ENCODE measurements around the gene APMAP. TPM values are rescaled to one million over a fixed set of nuclear protein-coding genes. Genes with fewer than 3 reads are reported as not detected.

The APMAP gene
- total RNA-seq, 1 experiment from 2014 or later, result 107 TPM

- Histone ChIP-seq H3K4me3 (no peak overlapping the region), H3K36me3 (peaks cover 70% of the 10 kb centered on the region), H3K27ac (no peak overlapping the region), H3K27me3 (no peaks in the 10 kb centered on the region), H3K4me1 (no peaks in the 10 kb centered on the region), H3K9me3 (replicated peaks) (peaks cover 9% of the 10 kb centered on the region; the same call in 1 of the 2 replicates)
- no peak for DNase-seq
Observed at GRCh38 chr20:24978513-24978912, 14.0 kb downstream of the APMAP start.

DNA sequence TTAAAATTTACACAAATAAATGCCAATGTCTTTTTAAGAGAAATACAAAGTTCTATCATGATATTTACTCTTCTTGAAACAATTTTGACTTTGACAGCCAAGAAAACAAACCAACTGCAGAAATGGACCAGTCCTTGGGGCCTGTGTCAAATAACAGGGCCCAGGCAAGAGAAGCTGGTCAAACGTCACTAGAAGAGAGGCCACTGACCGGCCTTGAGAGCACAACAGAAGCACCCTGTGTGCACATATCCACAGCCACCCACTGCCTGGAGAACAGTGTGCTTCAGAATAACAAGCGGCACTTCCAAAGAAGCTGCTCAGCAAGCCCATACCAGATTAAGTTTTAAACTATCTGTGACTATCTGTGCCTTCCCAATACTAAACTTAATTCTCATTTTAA lies 14.8 kb downstream of the APMAP start:
- peaks cover 9% of the 10 kb centered on the region; the same call in 1 of the 2 replicates for H3K9me3 ChIP-seq (replicated peaks)
- peaks cover 73% of the 10 kb centered on the region for H3K36me3 ChIP-seq
- H3K27ac ChIP-seq, result no peak overlapping the region
- no peak for DNase-seq
- H3K4me1 ChIP-seq, result no peaks in the 10 kb centered on the region
- no peak overlapping the region for H3K4me3 ChIP-seq
- no peaks in the 10 kb centered on the region for H3K27me3 ChIP-seq

DNA sequence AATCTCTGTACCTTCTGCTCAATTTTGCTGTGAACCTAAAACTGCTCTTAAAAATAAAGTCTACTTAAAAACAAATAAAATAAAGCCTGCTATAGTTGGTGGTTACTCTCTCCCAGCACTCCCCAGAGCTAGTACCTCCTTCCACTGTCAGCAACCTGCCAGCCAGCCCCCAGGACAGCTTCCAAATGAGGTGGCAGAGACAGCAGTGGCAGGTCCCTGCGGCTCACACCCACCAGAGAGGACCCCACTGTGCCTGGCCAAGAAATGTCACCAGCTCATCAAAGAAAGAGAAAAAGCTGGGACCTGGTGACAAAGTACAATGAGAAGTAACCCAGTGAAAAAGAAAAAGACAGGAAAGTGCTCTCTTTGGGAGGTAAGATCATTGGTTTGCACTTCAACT lies 15.2 kb downstream of the APMAP start:
- Histone ChIP-seq H3K4me3 (no peak overlapping the region), H3K4me1 (no peaks in the 10 kb centered on the region), H3K36me3 (peaks cover 74% of the 10 kb centered on the region), H3K9me3 (replicated peaks) (peaks cover 9% of the 10 kb centered on the region; the same call in 1 of the 2 replicates), H3K27me3 (no peaks in the 10 kb centered on the region), H3K27ac (no peak overlapping the region)
- DNase-seq, result no peak

DNA sequence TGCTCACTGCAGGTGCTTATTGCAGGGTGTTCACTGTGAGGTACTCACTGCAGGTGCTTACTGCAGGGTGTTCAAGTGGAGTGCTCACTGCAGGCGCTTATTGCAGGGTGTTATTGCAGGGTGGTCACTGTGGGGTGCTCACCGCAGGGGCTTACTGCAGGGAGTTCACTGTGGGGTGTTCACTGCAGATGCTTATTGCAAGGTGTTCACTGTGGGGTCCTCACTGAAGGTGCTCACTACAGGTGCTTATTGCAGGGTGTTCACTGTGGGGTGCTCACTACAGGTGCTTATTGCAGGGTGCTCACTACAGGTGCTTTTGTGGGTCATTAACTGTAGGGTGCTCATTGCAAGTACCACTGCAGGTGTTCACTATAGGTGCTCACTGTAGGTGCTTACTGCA lies 20.2 kb downstream of the APMAP start:
- H3K27ac ChIP-seq, result no peak overlapping the region
- no peak overlapping the region for H3K4me3 ChIP-seq
- peaks cover 9% of the 10 kb centered on the region; the same call in 1 of the 2 replicates for H3K9me3 ChIP-seq (replicated peaks)
- no peak for DNase-seq
- no peaks in the 10 kb centered on the region for H3K4me1 ChIP-seq
- H3K27me3 ChIP-seq, result no peaks in the 10 kb centered on the region
- peaks cover 40% of the 10 kb centered on the region for H3K36me3 ChIP-seq

DNA sequence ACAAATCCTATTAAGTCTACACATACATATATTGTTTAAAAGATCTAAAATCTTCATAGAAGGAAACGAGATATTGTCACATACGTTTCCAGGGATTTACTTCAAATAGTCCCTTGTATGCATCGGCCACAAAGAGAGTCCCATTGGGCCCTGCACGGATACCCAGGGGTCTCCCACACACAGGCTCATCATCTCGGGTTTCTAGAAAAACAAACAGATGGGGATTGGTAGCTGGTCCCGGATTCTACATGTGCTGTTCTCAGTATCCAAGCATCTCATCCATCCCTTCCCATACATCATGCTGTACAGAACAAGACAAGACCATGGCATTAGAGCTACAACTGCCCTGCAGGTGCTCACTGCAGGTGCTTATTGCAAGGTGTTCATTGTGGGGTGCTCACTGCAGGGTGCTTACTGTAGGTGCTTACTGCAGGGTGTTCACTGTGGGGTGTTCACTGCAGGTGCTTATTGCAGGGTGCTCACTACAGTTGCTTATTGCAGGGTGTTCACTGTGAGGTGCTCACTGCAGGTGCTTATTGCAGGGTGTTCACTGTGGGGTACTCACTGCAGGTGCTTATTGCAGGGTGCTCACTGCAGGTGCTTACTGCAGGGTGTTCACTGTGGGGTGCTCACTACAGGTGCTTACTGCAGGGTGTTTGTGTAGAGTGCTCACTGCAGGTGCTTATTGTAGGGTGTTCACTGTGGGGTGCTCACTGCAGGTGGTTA lies 21.0 kb downstream of the APMAP start:
- H3K27ac ChIP-seq, result no peak overlapping the region
- peak in 1 of 2 experiments; percentile 50 for DNase-seq
- peaks cover 33% of the 10 kb centered on the region for H3K36me3 ChIP-seq
- no peaks in the 10 kb centered on the region for H3K27me3 ChIP-seq
- H3K9me3 ChIP-seq (replicated peaks), result peaks cover 4% of the 10 kb centered on the region; the same call in 1 of the 2 replicates
- H3K4me1 ChIP-seq, result no peaks in the 10 kb centered on the region
- H3K4me3 ChIP-seq, result no peak overlapping the region

- Histone ChIP-seq H3K27me3 (no peaks in the 10 kb centered on the region), H3K4me1 (no peaks in the 10 kb centered on the region), H3K9me3 (replicated peaks) (no peaks in the 10 kb centered on the region), H3K36me3 (peaks cover 25% of the 10 kb centered on the region), H3K27ac (no peak overlapping the region), H3K4me3 (no peak overlapping the region)
- DNase-seq, result no peak
Observed at GRCh38 chr20:24970754-24971153, 21.8 kb downstream of the APMAP start.

GRCh38 chr20:24970030-24970553 lies 22.5 kb downstream of the APMAP start:
- Histone ChIP-seq H3K36me3 (peaks cover 22% of the 10 kb centered on the region), H3K27ac (no peak overlapping the region), H3K9me3 (replicated peaks) (no peaks in the 10 kb centered on the region), H3K4me3 (no peak overlapping the region), H3K27me3 (no peaks in the 10 kb centered on the region), H3K4me1 (no peaks in the 10 kb centered on the region)
- DNase-seq, result no peak

DNA sequence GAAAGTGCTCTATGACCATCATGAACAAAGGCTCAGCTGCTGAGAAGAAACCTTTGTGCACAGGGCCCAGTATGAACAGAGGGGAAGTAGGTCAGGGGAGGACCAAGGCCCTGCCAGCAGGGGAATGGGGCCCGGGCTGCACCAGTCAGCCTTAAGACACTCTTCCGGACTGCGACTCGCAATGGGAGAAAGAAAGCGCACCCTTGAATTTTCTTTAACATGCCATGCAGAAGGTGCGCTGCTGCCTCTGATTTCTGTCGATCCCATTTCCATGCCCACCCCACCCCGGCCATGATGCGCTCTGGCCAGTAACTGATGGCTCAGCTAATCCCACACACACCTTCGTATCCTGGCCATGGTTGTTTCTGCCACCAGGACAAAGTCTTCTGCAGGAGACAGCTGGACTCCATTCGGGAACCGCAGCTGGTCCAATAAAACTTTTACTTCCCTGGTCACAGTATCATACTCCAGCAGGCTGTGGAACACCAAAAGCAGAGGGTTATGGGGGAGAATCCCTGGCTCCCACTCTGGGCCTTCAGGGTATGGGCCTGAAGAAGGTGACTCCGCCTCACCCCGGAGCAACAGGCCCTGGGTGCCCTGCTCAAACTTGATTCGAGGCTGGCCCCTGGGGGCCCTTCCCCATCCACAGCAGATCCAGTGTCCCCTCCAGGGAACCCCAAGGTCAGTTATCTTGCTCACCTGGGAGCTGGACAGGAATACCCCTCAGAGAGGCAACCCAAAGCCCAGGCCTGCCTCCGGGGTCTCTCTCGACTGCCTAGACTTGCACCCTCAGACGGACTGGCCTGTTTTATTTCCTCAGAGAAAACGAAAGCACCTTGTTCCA lies 23.1 kb downstream of the APMAP start:
- H3K36me3 ChIP-seq, result peaks cover 22% of the 10 kb centered on the region
- no peak for DNase-seq
- no peaks in the 10 kb centered on the region for H3K4me1 ChIP-seq
- no peaks in the 10 kb centered on the region for H3K9me3 ChIP-seq (replicated peaks)
- no peak overlapping the region for H3K27ac ChIP-seq
- H3K27me3 ChIP-seq, result no peaks in the 10 kb centered on the region
- H3K4me3 ChIP-seq, result no peak overlapping the region

GRCh38 chr20:24968278-24968800 lies 24.2 kb downstream of the APMAP start:
- Histone ChIP-seq H3K4me3 (no peak overlapping the region), H3K27me3 (no peaks in the 10 kb centered on the region), H3K9me3 (replicated peaks) (no peaks in the 10 kb centered on the region), H3K36me3 (peaks cover 25% of the 10 kb centered on the region), H3K4me1 (no peaks in the 10 kb centered on the region), H3K27ac (no peak overlapping the region)
- DNase-seq, result no peak

DNA sequence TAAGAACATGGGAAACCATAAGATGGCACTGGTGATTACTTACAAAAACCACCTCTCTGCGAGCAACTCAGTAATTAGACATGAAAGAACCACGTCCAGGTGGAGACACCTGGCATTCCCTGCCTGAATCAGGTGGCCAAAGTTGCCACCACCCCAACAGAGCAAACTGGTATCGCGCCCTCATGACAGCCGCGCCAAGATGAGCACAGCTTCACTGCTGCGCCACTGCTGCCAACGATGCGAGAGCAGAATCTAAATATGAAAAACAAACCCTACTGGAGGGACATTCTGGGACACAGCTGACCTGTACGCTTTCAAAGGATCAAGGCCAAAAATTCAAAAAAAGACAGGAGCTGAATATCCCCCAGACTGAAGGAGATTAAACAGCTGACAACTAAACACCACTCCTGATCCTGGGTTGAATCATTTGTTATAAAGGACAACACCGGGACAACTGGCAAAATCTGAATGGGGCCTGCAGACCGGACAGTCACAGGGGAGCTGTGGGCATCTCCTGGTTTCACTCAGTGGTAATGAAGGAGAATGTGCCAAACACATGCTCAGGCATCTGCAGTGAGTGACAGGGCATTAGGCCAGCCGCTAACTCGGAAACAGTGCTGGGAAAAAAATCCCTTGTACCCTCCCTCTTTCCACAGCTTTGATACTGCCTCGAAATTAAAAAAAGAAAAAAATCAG lies 26.1 kb downstream of the APMAP start:
- Histone ChIP-seq H3K4me1 (no peaks in the 10 kb centered on the region), H3K27me3 (no peaks in the 10 kb centered on the region), H3K4me3 (no peak overlapping the region), H3K36me3 (peaks cover 26% of the 10 kb centered on the region), H3K9me3 (replicated peaks) (no peaks in the 10 kb centered on the region), H3K27ac (no peak overlapping the region)
- DNase-seq, result no peak

- H3K27ac ChIP-seq, result no peak overlapping the region
- H3K36me3 ChIP-seq, result peaks cover 31% of the 10 kb centered on the region
- H3K27me3 ChIP-seq, result no peaks in the 10 kb centered on the region
- no peaks in the 10 kb centered on the region for H3K4me1 ChIP-seq
- no peak for DNase-seq
- H3K9me3 ChIP-seq (replicated peaks), result no peaks in the 10 kb centered on the region
- H3K4me3 ChIP-seq, result no peak overlapping the region
Observed at GRCh38 chr20:24965065-24965919, 27.3 kb downstream of the APMAP start.

DNA sequence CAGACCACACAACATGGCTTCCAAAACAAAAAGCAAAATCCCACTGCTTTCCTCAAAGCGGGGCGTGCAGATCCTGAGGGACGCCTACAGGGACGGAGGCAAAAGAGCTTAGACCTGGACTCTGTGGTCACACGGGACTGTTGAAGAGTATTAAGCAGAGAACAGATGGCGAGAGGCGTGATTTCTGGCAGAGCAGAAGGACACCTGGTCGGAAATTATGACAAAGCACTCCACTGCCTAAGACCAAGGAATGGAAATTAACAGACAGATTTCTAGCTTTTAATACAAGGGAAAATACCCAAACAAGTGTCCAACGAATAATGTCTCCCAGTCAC lies 28.1 kb downstream of the APMAP start:
- no peak overlapping the region for H3K27ac ChIP-seq
- H3K27me3 ChIP-seq, result no peaks in the 10 kb centered on the region
- H3K36me3 ChIP-seq, result peaks cover 31% of the 10 kb centered on the region
- no peaks in the 10 kb centered on the region for H3K4me1 ChIP-seq
- no peak overlapping the region for H3K4me3 ChIP-seq
- no peaks in the 10 kb centered on the region for H3K9me3 ChIP-seq (replicated peaks)
- DNase-seq, result no peak

- H3K4me3 ChIP-seq, result no peak overlapping the region
- H3K4me1 ChIP-seq, result no peaks in the 10 kb centered on the region
- DNase-seq, result no peak
- H3K27me3 ChIP-seq, result no peaks in the 10 kb centered on the region
- H3K9me3 ChIP-seq (replicated peaks), result no peaks in the 10 kb centered on the region
- no peak overlapping the region for H3K27ac ChIP-seq
- H3K36me3 ChIP-seq, result peaks cover 31% of the 10 kb centered on the region
Observed at GRCh38 chr20:24963672-24964505, 28.7 kb downstream of the APMAP start.

Measured in SJCRH30 (cell line).